Osteoblast (primary cell): Measurements from ENCODE around the gene TRMT5. TPM values are rescaled to one million over a fixed set of nuclear protein-coding genes. Genes with fewer than 3 reads are reported as not detected.

Source experiments
- DNase-seq: peaks from one replicate; pipeline ENCODE4 v3.0.0; 2011; ENCODE audit warnings: low spot score, mixed read lengths; ENCODE audit not compliant: insufficient read length; ENCODE audit errors: missing footprints
- H2AFZ ChIP-seq: 2 replicates; pipeline ENCODE4 v1.6.0; 2011; ENCODE audit warnings: mild to moderate bottlenecking, low read length
- H3K27ac ChIP-seq: 2 replicates; pipeline ENCODE4 v1.5.1; 2011; ENCODE audit warnings: mild to moderate bottlenecking, low read depth, low read length, moderate library complexity
- H3K27me3 ChIP-seq: 2 replicates; pipeline ENCODE4 v1.6.0; 2012; ENCODE audit warnings: mild to moderate bottlenecking, control low read depth, inconsistent platforms, low read length, moderate library complexity; ENCODE audit not compliant: insufficient read depth
- H3K36me3 ChIP-seq: 2 replicates; pipeline ENCODE4 v1.5.1; 2011; ENCODE audit warnings: mild to moderate bottlenecking, low read length, control low read depth, moderate library complexity; ENCODE audit not compliant: insufficient read depth
- H3K4me1 ChIP-seq: 2 replicates; pipeline ENCODE4 v1.5.1; 2011; ENCODE audit warnings: mild to moderate bottlenecking, low read length, control low read depth, moderate library complexity; ENCODE audit not compliant: insufficient read depth
- H3K4me2 ChIP-seq: 2 replicates; pipeline ENCODE4 v1.6.0; 2011; ENCODE audit warnings: mild to moderate bottlenecking, low read length; ENCODE audit not compliant: insufficient read depth
- H3K4me3 ChIP-seq: fragments of 200-600 bp; sonication (generic); 3 replicates; pipeline ENCODE4 v1.5.1; 2012; ENCODE audit warnings: mild to moderate bottlenecking, low read length, inconsistent platforms; ENCODE audit not compliant: insufficient read depth
- H3K79me2 ChIP-seq: 2 replicates; pipeline ENCODE4 v1.6.0; 2012; ENCODE audit warnings: mild to moderate bottlenecking, low read length, control low read depth, inconsistent platforms; ENCODE audit not compliant: insufficient read depth
- H3K9me3 ChIP-seq: 2 replicates; pipeline ENCODE4 v1.5.1; 2011; ENCODE audit warnings: low read depth, low read length, control low read depth
- H4K20me1 ChIP-seq: 2 replicates; pipeline ENCODE4 v1.6.0; 2012; ENCODE audit warnings: mild to moderate bottlenecking, low read length, control low read depth; ENCODE audit not compliant: insufficient read depth
- total RNA-seq: library from RNA; depleted of rRNA; stranded (reverse); fragments of >200 nt; gene quantifications from 2 replicates; pipeline ENCODE4 v1.2.3, GENCODE V29; 2012
- TF ChIP-seq, protein P1 (sequence below): IDR thresholded peaks from 2 replicates; pipeline ENCODE4 v1.5.1; 2011; ENCODE audit warnings: mild to moderate bottlenecking, low read depth, low read length, moderate library complexity; ENCODE audit errors: extremely low read depth

Gene TRMT5
- 11.2 and 13.8 TPM in 2 replicates for total RNA-seq

- H3K27ac ChIP-seq, result peak within 1 kb of the TSS; percentile 96
- peak within 1 kb of the TSS; percentile 91 for H3K4me3 ChIP-seq
- peaks cover 11% of the 10 kb centered on the region for H3K36me3 ChIP-seq
- H3K9me3 ChIP-seq, result no peaks in the 10 kb centered on the region
- H2AFZ ChIP-seq, result peak within 1 kb of the TSS; percentile 92
- peak; percentile 93 for DNase-seq
- H3K4me1 ChIP-seq, result peaks cover 26% of the 10 kb centered on the region
- TF ChIP-seq, protein P1, sequence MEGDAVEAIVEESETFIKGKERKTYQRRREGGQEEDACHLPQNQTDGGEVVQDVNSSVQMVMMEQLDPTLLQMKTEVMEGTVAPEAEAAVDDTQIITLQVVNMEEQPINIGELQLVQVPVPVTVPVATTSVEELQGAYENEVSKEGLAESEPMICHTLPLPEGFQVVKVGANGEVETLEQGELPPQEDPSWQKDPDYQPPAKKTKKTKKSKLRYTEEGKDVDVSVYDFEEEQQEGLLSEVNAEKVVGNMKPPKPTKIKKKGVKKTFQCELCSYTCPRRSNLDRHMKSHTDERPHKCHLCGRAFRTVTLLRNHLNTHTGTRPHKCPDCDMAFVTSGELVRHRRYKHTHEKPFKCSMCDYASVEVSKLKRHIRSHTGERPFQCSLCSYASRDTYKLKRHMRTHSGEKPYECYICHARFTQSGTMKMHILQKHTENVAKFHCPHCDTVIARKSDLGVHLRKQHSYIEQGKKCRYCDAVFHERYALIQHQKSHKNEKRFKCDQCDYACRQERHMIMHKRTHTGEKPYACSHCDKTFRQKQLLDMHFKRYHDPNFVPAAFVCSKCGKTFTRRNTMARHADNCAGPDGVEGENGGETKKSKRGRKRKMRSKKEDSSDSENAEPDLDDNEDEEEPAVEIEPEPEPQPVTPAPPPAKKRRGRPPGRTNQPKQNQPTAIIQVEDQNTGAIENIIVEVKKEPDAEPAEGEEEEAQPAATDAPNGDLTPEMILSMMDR, result no peak
- H3K4me2 ChIP-seq, result peak within 1 kb of the TSS; percentile 94
- peaks cover 60% of the 10 kb centered on the region for H3K79me2 ChIP-seq
- H3K27me3 ChIP-seq, result no peaks in the 10 kb centered on the region
- H4K20me1 ChIP-seq, result no peaks in the 10 kb centered on the region
These were observed at the start of gene TRMT5, which contains the start of gene SLC38A6 for GRCh38 chr14:60980811-60981632. Gene TRMT5 (minus strand): TSS chr14:60981079. CDS start chr14:60980973, 106 bp downstream. Gene SLC38A6 (plus strand): TSS chr14:60981245. CDS start chr14:60981278, 33 bp downstream.

- no peak for DNase-seq
- Histone ChIP-seq H3K9me3 (no peaks in the 10 kb centered on the region), H3K4me3 (no peak overlapping the region), H3K79me2 (no peaks in the 10 kb centered on the region), H4K20me1 (no peaks in the 10 kb centered on the region), H3K27me3 (no peaks in the 10 kb centered on the region), H3K27ac (peak overlapping the region; percentile 57), H3K4me2 (no peak overlapping the region), H3K36me3 (no peaks in the 10 kb centered on the region), H2AFZ (no peak overlapping the region), H3K4me1 (peaks cover 13% of the 10 kb centered on the region)
- TF ChIP-seq, protein P1, result no peak
These were observed 45.6 kb upstream of the TRMT5 start for GRCh38 chr14:61026526-61026925.

- Histone ChIP-seq H3K9me3 (no peaks in the 10 kb centered on the region), H3K4me2 (peak overlapping the region; percentile 71), H3K79me2 (no peaks in the 10 kb centered on the region), H3K4me1 (peaks cover 13% of the 10 kb centered on the region), H3K36me3 (no peaks in the 10 kb centered on the region), H3K27me3 (no peaks in the 10 kb centered on the region), H4K20me1 (no peaks in the 10 kb centered on the region), H3K4me3 (peak overlapping the region; percentile 44), H3K27ac (peak overlapping the region; percentile 57), H2AFZ (peak overlapping the region; percentile 7)
- TF ChIP-seq, protein P1, result peak; percentile 96
- peak; percentile 68 for DNase-seq
These were observed 44.7 kb upstream of the TRMT5 start for GRCh38 chr14:61025251-61026223.
